DMS79 treated with DMSO at 0.1 percent for 48 hours (cell line): ENCODE data around the gene CSNK1A1.
"Not testable (repeated sequence)": the region's sequence is repeated elsewhere in the genome, so short reads cannot be mapped to it uniquely, and the experiment has no call there.

Experiments used
- DNase-seq: peaks from one replicate; lab custom pipeline; 2025; lab: John Stamatoyannopoulos, UW

CSNK1A1 gene

GRCh38 chr5:149456597-149457392, 94.4 kb downstream of the CSNK1A1 start:
- no peak for DNase-seq

GRCh38 chr5:149455889-149456409, 95.3 kb downstream of the CSNK1A1 start:
- no peak for DNase-seq

DNA sequence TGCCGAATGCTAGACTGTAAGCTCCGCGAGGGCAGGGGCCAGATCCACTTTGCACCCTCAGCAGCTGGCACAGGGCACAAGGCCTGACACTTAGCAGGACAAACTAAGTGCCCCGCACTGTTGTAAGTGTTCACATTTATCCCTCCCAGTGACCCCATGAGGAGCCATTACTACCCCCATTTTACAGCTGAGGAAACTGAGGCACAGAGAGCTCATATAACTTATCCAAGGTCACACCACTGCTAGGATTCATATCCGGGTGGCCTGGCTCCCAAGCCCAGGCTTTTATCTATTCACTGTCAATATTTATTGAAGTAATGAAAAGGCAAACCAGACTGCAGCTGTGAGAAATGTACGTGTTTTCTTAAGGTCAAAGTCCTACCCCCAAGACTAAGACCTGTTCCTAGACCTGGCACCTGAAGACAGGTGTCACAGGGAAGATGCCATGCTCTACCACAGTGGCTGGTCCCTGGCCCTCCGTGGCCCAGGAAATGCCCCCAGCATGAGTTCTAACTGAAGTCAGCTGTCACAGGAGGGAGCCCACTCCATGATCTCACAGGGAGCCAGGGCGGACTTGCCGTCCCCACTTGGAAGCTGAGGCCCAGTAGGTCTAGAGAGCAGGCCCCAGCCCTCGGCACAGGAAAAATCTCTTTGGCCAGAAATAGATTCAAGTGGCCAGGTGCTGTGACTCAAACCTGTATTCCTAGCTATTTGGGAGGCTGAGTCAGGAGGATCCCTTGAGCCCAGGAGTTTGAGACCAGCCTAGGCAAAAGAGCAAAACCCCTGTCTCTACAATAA, 97.4 kb downstream of the CSNK1A1 start:
- DNase-seq = no peak

DNA sequence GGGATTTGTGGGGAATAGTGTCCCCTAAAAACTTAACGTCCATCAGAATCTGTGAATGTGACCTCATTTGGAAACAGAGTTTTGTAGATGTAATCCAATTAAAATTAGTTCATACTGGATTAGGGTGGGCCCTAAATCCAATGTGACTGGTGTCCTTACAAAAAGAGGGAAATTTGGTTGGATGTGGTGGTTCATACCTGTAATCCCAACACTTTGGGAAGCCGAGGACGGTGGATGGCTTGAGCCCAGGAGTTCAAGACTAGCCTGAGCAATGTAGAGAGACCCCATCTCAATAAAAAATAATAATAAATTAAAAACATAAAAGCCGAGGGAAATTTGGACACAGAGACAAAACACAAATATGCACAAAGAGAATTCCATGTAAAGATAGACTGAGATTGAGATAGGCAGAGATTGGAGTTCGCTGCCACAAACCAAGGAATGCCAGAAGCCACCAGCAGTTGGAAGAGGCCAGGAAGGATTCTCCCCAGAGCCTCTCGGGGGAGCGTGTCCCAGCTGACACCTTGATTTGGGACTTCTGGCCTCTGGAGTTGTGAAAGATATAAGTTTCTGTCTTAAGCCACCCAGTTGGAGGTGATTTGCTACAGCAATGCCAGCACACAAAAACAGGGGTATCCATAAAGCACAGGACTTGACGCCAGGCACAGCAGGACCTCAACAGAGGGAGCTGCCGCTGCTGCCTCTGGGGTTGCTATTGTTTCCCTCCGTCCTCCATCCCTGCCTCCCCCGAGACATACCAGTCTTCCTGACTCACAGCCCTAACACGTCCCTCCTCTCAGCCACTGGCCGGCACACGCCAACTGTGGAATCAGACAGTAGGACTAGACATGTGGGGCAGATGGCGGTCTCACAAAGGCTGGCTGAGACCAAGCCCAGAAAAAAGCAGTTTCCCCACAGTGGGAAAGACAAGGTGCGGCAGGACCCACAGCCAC, 98.3 kb downstream of the CSNK1A1 start:
- no peak for DNase-seq

DNA sequence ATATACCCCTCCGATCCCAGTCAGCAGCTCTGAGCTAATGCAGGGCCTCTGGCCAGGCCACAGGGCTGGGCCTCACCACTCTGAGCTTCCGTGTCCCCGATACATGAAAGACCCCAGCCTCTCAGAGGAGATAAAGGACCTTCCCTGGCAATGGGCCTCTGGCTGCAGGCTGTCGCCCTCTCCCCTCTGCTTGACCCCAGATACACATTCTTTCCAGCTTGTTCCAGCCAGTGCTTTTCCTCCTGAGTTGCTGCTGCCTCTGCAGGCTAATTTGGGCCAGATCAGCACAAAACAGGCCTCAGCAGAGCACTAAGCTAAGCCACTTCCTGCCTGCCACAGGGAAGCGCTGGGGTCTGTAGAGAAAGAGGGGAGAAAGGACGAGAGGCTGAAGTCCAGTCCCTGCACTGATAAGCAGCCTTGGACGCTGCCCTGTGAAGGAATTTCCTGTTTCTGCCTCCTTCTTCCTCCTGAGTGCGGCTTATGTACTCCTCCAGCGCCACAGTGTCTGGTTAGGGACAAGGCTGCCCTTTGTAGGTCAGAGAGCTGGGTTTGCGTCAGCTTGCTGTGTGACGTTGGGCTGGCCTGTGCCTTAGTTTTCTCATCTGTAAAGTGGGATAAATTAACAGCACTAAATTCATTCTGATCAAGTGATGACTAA, 99.1 kb downstream of the CSNK1A1 start:
- no peak for DNase-seq

GRCh38 chr5:149450199-149450598, 101.0 kb downstream of the CSNK1A1 start:
- DNase-seq = no peak

DNA sequence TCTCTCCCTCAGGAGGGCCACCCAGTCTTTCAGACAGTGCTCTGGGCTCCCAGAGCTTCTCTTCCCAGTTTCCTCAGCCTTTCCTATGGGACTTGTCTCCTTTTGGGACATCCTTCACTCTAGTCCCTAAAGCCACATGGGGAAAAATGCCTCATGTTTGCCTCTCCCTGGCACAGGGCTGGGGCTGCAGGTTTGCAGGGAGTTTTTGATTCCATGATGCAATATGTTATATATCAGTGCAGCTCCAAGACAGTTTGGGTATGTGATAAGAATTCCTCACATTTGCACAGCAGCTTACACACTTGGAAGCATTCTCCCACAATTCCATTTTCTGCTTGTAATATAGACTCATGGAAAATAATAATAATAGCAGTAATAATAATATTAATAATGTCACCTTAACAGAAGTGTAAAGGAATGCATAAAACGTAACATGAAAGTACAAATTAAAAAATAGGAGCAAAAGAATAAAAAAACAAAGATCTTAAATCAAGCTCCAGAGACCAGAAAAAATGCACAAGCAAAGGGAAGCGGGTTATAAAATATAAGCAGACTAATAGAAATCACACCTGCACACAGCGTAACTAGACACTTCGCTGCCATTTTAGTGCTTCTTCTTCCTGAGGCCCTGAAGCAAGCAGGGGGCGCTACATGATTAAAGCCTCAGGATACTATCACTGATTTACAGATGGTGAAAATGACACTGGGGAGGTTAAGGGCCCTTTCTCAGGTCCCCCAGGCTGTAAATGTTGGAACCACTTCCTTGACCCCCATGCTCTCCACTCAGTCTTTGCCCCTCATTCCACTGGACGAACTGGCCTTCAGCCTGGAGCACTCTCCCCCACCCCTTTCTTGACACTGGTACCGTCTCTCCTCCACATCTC, 102.2 kb downstream of the CSNK1A1 start:
- DNase-seq = no peak

GRCh38 chr5:149448431-149448830, 102.8 kb downstream of the CSNK1A1 start:
- no peak for DNase-seq

DNA sequence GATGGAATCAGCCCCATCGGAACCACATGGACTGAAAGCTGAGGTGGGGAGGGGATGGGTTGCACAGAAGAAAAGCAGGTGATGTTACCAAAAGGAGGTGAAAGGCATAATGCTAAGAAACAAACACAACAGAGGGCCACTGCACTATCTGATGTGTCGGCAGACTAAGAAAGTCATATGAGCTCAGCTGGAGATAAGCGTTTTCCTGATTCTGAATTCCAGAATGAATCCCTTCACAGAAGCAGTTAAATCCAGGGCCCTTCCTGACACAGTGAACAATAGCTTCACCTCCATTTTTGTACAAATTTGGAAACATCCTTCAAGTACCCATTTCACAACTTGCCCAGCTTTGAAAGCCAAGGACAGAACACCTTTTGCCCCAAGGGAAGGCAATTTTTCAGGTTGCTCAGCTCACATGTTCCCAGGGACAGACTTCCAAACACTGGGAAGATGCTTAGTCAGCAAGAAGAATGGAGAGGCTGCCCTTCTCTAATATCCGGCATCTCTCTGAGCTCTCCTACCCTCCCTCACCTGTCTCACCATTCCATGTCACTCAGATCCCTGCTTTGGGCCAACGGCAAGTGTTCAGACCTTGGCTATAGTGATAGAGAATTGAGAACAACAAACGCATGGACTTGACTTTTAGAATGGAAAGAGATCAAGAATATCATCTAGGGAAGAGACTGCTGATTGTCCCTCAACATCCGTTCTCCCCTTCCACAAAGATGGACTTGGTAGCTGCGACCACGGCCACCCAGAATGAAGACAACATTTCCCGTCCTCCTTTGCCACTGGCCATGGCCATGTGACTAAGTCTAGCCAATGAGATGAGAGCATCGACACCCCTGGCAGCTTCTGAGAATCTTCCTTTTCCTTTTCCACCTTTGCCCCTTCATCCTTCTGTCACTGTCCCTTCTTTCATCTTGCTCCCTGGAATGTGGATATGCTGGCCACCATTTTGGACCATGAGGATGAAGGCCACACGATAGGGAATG, 103.6 kb downstream of the CSNK1A1 start:
- DNase-seq = no peak

DNA sequence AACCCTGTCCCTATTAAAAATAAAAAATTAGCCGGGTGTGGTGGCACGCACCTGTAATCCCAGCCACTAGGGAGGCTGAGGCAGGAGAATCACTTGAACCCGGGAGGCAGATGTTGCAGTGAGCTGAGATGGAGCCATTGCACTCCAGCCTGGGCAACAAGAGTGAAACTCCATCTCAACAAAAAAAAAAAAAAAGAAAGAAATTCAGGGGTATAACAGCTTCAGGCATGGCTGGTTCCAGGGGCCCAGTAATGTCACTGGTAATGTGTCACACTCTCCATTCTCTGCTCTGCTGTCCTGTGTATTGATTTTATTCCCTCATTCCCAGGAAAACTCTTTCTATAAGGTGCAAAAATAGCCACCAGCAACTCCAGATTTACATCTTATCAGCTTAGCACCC, 104.4 kb downstream of the CSNK1A1 start:
- DNase-seq = not testable (repeated sequence)

DNA sequence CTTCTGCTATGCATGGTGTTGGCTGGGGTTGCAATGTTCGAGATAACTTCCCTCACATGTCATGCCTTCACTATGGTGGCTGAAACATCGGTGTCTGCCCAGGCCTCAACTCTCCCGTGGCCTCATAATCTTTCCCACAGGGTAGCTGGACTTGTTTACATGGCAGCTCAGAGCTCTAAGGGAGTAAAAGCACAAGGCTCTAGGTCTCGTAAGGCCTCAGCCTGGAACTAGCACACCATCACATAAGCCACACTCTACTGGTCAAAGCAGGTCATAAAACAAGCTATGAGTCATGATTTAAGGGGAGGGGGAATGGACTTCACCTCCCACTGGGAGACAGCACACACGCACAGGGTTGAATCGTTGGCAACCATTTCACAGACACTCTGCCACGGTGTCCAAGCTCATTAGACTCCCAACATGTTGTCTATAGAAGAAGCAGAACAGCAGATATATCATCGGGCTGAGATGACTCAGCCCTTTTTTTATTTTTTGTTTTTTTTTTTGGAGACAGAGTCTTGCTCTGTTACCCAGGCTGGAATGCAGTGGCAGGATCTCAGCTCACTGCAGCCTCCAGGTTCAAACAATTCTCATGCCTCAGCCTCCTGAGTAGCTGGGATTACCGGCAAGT, 105.4 kb downstream of the CSNK1A1 start:
- DNase-seq = no peak

DNA sequence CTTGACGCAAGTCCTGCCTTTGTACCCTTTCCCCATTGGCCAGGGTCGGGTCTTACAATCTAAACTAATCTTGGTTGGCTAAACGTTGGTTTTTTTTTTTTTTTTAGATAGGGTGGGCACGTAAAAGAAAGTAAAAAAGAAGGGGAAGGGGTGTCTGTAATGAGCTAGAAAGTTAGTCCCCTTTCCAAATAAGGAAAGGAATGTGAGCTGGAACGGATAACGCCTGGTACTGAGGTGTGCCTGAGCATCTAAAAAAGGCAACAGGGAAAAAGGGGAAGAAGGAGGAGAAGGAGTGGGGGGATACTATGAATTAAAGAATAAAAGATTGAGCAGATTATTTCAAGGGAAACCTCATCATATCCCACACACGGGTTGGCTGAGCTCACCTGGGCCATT, 105.9 kb downstream of the CSNK1A1 start:
- no peak for DNase-seq

DNA sequence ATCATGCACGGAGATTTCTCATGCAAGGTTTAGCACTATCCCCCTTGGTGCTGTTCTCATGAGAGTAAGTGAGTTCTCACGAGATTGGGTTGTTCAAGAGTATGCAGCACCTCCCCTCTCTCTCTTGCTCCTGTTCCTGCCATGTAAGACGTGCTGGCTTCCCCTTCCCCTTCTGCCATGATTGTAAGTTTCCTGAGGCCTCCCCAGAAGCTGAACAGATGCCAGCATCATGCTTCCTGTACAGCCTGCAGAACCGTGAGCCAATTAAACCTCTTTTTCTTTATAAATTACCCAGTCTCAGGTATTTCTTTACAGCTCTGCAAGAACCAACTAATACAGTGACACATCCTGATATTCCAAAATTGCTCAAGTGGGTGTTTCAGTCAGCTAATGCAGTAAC, 106.8 kb downstream of the CSNK1A1 start:
- DNase-seq = not testable (repeated sequence)

DNA sequence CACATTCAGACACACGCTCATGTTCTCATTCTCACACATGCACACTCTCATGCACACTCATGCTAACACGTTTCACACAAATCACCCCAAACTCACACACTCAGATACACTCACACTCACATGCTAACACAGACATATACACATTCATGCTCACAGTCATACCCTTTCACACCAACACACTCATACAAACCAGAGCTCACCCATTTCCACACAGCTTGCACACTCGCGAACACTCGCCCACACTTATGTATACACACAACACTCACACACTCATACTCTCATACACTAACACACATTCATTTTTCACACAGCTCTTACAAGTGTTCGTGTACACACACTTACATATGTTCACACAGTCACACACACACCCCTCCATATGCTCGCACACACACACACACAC, 108.0 kb downstream of the CSNK1A1 start:
- DNase-seq = no peak

DNA sequence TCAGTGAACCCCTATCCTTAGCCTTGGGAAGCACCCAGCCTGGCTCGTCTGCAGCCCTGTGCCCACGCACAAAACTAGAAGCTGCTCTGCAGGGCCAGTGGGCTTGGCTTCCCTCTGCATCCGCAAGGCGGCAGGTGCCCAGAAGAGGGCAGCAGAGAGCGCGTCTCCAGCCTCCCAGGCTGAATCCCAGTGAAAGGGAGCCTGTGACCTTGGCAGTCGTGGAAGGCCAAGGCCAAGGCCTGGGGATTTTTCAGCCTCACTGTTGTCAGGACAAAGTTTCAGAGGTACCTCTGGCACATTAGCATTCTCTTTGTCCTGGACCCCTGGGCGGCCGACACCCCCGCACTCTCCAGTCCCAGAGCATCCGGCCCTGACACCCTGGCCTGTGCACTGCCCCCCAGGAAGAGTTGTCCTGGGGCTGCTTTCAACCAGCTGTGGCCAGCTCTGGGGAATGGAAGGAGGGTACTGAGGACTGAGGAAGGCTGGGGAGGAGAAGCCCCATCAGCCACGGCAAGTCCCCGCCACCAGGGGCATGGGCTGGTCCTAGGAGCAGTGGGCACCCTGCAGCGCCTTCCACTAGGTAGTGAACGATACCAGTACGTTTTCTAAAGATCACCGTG, 108.6 kb downstream of the CSNK1A1 start:
- DNase-seq = no peak
